GM20431 (cell line): ENCODE data around the gene AATK.

Source experiments
- in situ Hi-C: fragments of 300-500 bp; cut with MseI, MboI; formaldehyde crosslinking; loops from one replicate; pipeline ENCODE4 v1.15.0; 2020; ENCODE audit warnings: low sequenced_read_pairs; ENCODE audit not compliant: unreplicated experiment

Gene AATK

GRCh38 chr17:81120695-81121621, 45.1 kb downstream of the AATK start:
- in situ Hi-C loops: no loop called here

GRCh38 chr17:81120149-81120484, 45.9 kb downstream of the AATK start:
- in situ Hi-C loops: no loop called here

- in situ Hi-C loops: no loop called here
Measured at GRCh38 chr17:81119223-81120148, 46.5 kb downstream of the AATK start.

- in situ Hi-C loops: no loop called here
Measured at GRCh38 chr17:81118308-81119221, 47.5 kb downstream of the AATK start.

- in situ Hi-C loops: no loop called here
Measured at GRCh38 chr17:81117672-81118198, 48.3 kb downstream of the AATK start.

GRCh38 chr17:81116704-81117103, 49.3 kb downstream of the AATK start:
- in situ Hi-C loops: no loop called here

- in situ Hi-C loops: no loop called here
Measured at GRCh38 chr17:81115749-81116464, 50.1 kb downstream of the AATK start.

GRCh38 chr17:81115219-81115618, 50.8 kb downstream of the AATK start:
- in situ Hi-C loops: no loop called here

GRCh38 chr17:81114351-81115093, 51.5 kb downstream of the AATK start:
- in situ Hi-C loops: no loop called here

GRCh38 chr17:81113158-81113724, 52.8 kb downstream of the AATK start:
- in situ Hi-C loops: no loop called here

GRCh38 chr17:81112450-81112849, 53.6 kb downstream of the AATK start:
- in situ Hi-C loops: no loop called here

- in situ Hi-C loops: no loop called here
Measured at GRCh38 chr17:81111066-81111465, 55.0 kb downstream of the AATK start.

GRCh38 chr17:81110488-81111040, 55.5 kb downstream of the AATK start:
- in situ Hi-C loops: no loop called here

GRCh38 chr17:81109957-81110356, 56.1 kb downstream of the AATK start:
- in situ Hi-C loops: no loop called here

GRCh38 chr17:81108220-81108619, 57.8 kb downstream of the AATK start:
- in situ Hi-C loops: no loop called here

- in situ Hi-C loops: no loop called here
Measured at GRCh38 chr17:81106716-81107115, 59.3 kb downstream of the AATK start.

GRCh38 chr17:81103379-81103778, 62.6 kb downstream of the AATK start:
- in situ Hi-C loops: no loop called here

- in situ Hi-C loops: no loop called here
Measured at GRCh38 chr17:81102869-81103268, 63.2 kb downstream of the AATK start.
